ENCODE results near the gene BMP5.

GRCh38 chr6:55746473-55746872 is 128.9 kb downstream of the BMP5 start:
- TF ChIP-seq SPEN (CRISPR knock-in tag; IDR thresholded peaks at IDR 0.05; ENCODE audit: low read depth), result no peak
- TF ChIP-seq ZNF768 (CRISPR knock-in tag; IDR thresholded peaks at IDR 0.05), result no peak
- no peak for TF ChIP-seq CCAR2 (optimal IDR thresholded peaks at IDR 0.05; ENCODE audit: low read depth, low read length)
